Vagina (tissue), 2 donors: ENCODE data around the gene DST. TPM values are rescaled to one million over a fixed set of nuclear protein-coding genes. Genes with fewer than 3 reads are reported as not detected.

ENCODE experiments used
- DNase-seq, 2 donors: peaks; one replicate each; pipeline ENCODE4 v3.0.0-alpha.2; 2017; ENCODE audit errors: extremely low spot score in 2 of 2
- H3K27ac ChIP-seq: fragments of 200-600 bp; sonication (generic); one replicate; pipeline ENCODE4 v1.5.1; 2019
- H3K27me3 ChIP-seq: fragments of 200-600 bp; sonication (generic); one replicate; pipeline ENCODE4 v1.5.1; 2019
- H3K36me3 ChIP-seq, 2 donors: fragments of 200-600 bp; sonication (generic); one replicate each; pipeline ENCODE4 v1.5.1; 2017 to 2019
- H3K4me1 ChIP-seq: fragments of 200-600 bp; sonication (generic); one replicate; pipeline ENCODE4 v1.5.1; 2019
- H3K4me3 ChIP-seq, 2 donors: fragments of 200-600 bp; sonication (generic); 1 replicate in 1 of 2; 2 replicates in 1 of 2; pipeline ENCODE4 v1.5.1; 2016 to 2019
- H3K9me3 ChIP-seq: fragments of 200-600 bp; sonication (generic); one replicate; pipeline ENCODE4 v1.5.1; 2019
- CTCF ChIP-seq, 3 experiments: fragments of 450-650 bp in 2 of 3; fragments of 200-600 bp in 1 of 3; sonication (generic) in 1 of 3; IDR thresholded peaks; one replicate each; pipeline ENCODE4 v1.5.1; 2017 to 2019; ENCODE audit warnings: antibody characterized with exemption in 3 of 3, mild to moderate bottlenecking in 2 of 3, moderate library complexity in 2 of 3
- POLR2A ChIP-seq, 2 donors: fragments of 450-650 bp; IDR thresholded peaks; one replicate each; pipeline ENCODE4 v1.6.1; 2017; ENCODE audit warnings: antibody characterized with exemption in 2 of 2, mild to moderate bottlenecking in 2 of 2, moderate library complexity in 2 of 2
- POLR2AphosphoS5 ChIP-seq, 2 donors: sonication (generic); formaldehyde crosslinking; IDR thresholded peaks; one replicate each; pipeline ENCODE4 v1.9.0; 2017; ENCODE audit warnings: antibody characterized with exemption in 2 of 2, mild to moderate bottlenecking in 2 of 2, low read depth in 1 of 2; ENCODE audit not compliant: insufficient read depth in 1 of 2
- intact Hi-C: fragments of 100-400 bp; cut with DNase I; formaldehyde crosslinking; loops from one replicate; pipeline ENCODE4 v1.15.1; 2023
- total RNA-seq: library from RNA; depleted of rRNA; stranded (reverse); fragments of >200 nt; gene quantifications from one replicate; pipeline ENCODE4 v1.2.3, GENCODE V29; 2016

The DST gene
- total RNA-seq, 1 donor from 2014 or later: 460 TPM

- TF ChIP-seq CTCF (IDR thresholded peaks at IDR 0.05) (no peak), POLR2A (IDR thresholded peaks at IDR 0.05) (no peak), POLR2AphosphoS5 (IDR thresholded peaks at IDR 0.05; ENCODE audit: insufficient read depth in 1 of 2, low read depth in 1 of 2) (no peak)
- H3K27ac ChIP-seq: peak overlapping the region; percentile 23
- intact Hi-C loops: no loop called here
These were observed 87.2 kb downstream of the DST start for GRCh38 chr6:56555438-56555872.

GRCh38 chr6:56552187-56553130 lies 90.2 kb downstream of the DST start:
- no peak for DNase-seq
- no peak for TF ChIP-seq POLR2AphosphoS5 (IDR thresholded peaks at IDR 0.05; ENCODE audit: insufficient read depth in 1 of 2, low read depth in 1 of 2)
- no peak for TF ChIP-seq POLR2A (IDR thresholded peaks at IDR 0.05)
- TF ChIP-seq CTCF (IDR thresholded peaks at IDR 0.05): no peak
- Histone ChIP-seq H3K4me3 (no peak overlapping the region), H3K27ac (peak overlapping the region; percentile 71), H3K9me3 (no peaks in the 10 kb centered on the region), H3K36me3 (no peaks in the 10 kb centered on the region), H3K4me1 (peaks cover 38% of the 10 kb centered on the region), H3K27me3 (no peaks in the 10 kb centered on the region)
- intact Hi-C loops: no loop called here

More at GRCh38 chr6:56555438-56555872, 87.2 kb downstream of the DST start:
- Histone ChIP-seq H3K36me3 (no peaks in the 10 kb centered on the region), H3K9me3 (no peaks in the 10 kb centered on the region), H3K4me1 (peaks cover 21% of the 10 kb centered on the region), H3K4me3 (no peak overlapping the region), H3K27me3 (no peaks in the 10 kb centered on the region)
- no peak for DNase-seq

- peak overlapping the region; percentile 71 for H3K27ac ChIP-seq
- intact Hi-C loops: no loop called here
- TF ChIP-seq CTCF (IDR thresholded peaks at IDR 0.05) (no peak), POLR2A (IDR thresholded peaks at IDR 0.05) (no peak), POLR2AphosphoS5 (IDR thresholded peaks at IDR 0.05; ENCODE audit: insufficient read depth in 1 of 2, low read depth in 1 of 2) (no peak)
These were observed 91.1 kb downstream of the DST start for GRCh38 chr6:56551409-56552120.

GRCh38 chr6:56550301-56550700 lies 92.4 kb downstream of the DST start:
- Histone ChIP-seq H3K27ac (peak overlapping the region; percentile 71), H3K36me3 (no peaks in the 10 kb centered on the region), H3K4me3 (peak overlapping the region in 1 of 2 donors; percentile 4), H3K27me3 (no peaks in the 10 kb centered on the region), H3K4me1 (peaks cover 38% of the 10 kb centered on the region), H3K9me3 (no peaks in the 10 kb centered on the region)
- intact Hi-C loops: no loop called here
- TF ChIP-seq POLR2A (IDR thresholded peaks at IDR 0.05) (no peak), POLR2AphosphoS5 (IDR thresholded peaks at IDR 0.05; ENCODE audit: insufficient read depth in 1 of 2, low read depth in 1 of 2) (no peak), CTCF (IDR thresholded peaks at IDR 0.05) (no peak)
- DNase-seq: no peak

More at GRCh38 chr6:56551409-56552120, 91.1 kb downstream of the DST start:
- no peak for DNase-seq
- Histone ChIP-seq H3K36me3 (no peaks in the 10 kb centered on the region), H3K27me3 (no peaks in the 10 kb centered on the region), H3K9me3 (no peaks in the 10 kb centered on the region), H3K4me1 (peaks cover 38% of the 10 kb centered on the region), H3K4me3 (no peak overlapping the region)
